GM19193 (cell line): ENCODE measurements around the gene ATP9B.

Source experiments
- POLR2A ChIP-seq: IDR thresholded peaks from 4 replicates; pipeline ENCODE4 v1.6.1; 2011; ENCODE audit not compliant: insufficient read depth, insufficient read length; ENCODE audit errors: extremely low read depth

Gene ATP9B

DNA sequence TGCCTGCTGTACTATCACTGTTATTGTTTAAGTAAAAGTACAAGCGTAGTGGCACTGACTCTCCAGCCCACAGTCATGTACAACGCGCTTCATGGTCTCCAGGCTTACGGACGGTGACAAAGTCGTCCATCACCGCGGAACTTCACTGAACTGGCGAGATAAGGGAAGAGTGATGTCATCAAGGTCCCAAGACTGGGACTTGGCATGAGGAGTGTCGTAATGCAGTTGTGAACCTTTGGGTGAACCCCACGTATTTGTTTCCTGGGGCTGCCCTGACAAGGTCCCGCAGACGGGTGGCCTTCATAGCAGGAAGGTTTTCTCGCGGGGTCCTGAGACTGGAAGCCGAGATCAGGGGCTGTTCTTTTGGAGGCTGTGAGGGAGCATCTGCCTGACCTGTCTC, 343.8 kb downstream of the ATP9B start:
- TF ChIP-seq POLR2A: no peak

DNA sequence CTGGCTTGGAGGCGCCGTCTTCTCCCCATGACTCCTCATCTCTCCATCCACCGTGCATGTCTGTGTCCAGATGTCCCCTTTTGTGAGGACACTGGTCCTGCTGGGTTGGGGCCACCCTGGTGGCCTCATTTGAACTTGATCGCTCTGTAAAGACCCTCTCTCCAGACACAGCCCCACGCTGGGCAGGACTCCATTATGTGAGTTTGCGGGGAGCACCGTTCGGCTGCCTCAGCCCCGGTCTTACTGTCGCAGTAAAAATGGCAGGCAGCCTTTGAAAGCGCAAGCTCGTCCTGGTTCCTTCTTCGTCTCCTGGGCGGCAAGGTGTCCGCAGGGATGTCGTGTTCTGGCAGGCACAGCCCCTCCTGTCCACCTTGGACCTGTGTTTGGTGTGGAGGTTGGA, 344.2 kb downstream of the ATP9B start:
- no peak for TF ChIP-seq POLR2A

DNA sequence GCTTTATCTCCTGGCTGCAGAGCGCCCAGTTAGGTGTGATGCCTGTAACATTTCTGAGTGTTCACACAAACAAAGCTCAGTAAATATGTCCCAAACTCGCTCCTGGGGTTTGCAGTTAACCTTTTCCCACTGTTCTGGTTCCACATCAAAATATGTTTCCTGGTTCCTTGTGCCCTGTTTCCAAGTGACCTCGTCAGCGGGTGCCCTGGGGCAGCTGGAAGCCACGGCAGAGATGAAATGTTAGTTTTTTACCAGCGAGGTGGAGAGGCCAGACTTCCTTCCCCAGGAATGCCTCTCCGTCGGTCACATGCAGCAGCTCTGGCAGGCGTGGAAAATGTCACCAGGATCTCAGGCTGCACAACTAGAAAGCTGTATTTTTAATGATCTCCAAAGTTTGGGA, 344.7 kb downstream of the ATP9B start:
- no peak for TF ChIP-seq POLR2A

DNA sequence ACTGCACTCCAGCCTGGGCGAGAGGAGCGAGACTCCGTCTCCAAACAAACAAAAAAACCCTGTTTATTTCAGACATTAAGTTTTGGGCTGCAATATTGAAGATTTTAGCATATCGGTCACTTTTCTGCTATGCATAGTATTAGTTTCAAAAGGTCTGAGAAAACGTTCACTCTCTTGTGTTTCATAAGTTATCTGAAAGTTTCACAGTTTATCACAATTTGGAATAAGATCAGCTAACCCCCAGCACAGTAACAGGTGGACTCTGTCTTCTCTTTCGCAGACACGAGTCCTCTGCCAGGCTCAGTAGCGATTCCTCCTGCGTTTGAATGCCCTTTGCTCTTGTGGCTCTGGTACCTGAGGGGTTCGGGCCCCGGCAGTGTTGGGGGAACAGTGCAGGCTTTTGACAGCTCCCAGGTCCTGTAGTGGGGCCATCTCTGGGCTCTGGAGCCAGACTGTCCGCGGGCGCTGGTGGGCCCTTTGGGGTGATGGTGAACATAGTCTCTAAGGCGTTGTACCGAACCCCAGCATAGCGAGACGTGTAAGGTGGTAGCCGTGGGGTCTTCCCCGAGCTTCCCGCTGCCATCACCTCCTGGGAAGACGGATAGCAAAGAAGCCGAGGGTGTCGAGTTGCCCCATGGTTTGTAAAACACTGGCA, 347.0 kb downstream of the ATP9B start:
- TF ChIP-seq POLR2A: no peak

DNA sequence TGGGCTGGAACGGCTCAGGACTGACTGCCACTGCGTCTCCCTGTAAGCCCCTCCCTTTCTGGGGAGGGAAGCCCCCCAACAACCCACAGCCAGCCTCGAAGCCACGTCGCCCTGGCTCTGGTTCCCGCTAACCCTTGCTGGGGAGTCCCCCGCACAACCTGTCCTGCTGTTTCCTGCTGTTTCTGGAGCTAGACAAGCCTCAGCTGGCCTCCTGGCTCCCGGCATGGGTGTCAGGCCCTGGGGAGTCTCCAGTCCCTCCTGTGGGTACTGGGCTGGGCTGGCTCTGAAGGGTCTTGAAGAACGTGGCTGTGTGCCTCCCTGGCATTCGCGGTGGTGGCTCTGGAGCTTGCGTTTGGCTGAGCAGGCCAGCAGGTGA, 347.5 kb downstream of the ATP9B start:
- no peak for TF ChIP-seq POLR2A

DNA sequence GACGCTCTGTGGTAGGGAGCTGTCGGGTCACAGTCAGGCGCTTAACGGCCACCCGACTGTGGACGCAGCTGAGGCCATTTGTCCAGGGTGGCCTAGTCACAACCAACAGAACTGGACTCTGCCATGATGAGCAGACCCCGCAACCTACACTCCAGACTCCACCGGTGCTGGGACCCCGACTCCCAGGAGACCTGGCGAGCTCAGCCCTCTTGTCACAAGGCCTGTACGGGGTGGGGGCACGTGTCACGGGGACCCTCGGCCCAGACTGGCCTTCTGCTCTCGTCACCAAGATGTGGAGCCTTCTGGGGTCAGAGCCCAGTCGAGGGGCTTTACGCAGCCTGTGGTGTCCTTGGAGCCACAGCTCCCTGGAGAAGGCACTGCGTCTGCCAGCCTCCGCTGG, 349.0 kb downstream of the ATP9B start:
- TF ChIP-seq POLR2A: no peak

DNA sequence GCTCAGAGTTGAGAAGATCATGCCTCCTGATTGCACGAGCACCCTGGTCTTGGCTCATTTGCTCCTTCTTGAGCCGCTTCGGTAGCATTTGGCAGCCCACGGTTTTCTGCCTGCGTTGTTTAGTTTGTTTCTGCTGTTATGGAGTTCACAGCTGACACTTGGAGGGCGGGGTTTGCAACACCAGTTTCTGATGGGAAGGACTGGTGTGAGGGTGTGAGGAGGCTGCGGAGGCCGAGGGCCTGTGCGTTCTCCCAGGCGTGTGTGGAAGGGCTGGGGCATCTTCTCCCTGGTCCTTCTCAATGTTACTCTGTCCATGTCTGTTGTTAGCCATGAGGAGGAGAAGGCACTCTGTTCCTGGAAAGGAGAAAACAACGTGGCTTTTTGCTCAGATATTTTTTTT, 349.4 kb downstream of the ATP9B start:
- no peak for TF ChIP-seq POLR2A

DNA sequence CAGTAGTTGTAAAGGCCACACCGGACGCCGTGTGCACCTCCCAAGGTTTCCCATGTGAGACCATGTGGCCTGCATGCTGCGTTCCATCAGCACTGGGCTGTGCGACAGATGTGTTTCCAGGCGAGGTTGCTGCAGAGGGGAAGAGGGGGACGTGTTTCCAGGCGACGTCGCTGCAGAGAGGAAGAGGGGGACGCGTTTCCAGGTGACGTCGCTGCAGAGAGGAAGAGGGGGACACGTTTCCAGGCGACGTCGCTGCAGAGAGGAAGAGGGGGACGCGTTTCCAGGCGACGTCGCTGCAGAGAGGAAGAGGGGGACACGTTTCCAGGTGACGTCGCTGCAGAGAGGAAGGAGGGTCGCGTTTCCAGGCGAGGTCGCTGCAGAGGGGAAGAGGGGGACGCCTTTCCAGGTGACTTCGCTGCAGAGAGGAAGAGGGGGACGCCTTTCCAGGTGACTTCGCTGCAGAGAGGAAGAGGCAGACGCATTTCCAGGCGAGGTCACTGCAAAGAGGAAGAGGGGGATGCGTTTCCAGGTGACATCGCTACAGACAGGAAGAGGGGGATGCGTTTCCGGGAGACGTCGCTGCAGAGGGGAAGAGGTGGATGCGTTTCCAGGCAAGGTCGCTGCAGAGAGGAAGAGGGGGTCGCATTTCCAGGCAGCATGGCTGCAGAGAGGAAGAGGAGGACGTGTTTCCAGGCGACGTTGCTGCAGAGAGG, 351.0 kb downstream of the ATP9B start:
- TF ChIP-seq POLR2A: no peak

DNA sequence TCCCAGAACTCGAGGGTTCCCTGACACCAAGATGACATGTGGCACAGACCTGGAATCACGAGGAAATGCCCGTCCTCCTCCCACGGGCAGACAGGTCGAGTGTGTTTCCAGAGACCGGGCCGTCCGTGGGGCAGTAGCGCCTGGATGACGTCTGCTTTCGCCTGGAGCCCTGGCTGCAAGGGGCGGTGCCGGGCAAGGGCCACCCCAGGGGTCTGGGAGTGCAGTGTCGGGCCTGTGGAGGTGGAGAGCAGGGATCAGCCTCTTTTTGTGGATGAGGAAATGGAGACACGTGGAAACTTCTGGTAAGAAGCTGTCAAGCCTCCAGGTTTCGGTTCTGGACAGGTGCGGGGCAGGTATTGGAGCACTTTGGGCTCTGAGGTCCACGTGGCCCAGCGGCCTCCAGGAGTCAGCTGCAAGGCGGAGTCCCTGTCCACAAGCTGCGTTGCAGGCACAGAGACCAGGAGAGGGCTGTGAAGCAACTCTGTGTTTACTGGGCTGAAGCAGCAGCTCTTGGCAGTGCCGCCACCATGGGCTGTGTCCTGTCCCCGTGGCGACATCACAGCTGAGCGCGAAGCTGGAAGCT, 352.2 kb downstream of the ATP9B start:
- no peak for TF ChIP-seq POLR2A

DNA sequence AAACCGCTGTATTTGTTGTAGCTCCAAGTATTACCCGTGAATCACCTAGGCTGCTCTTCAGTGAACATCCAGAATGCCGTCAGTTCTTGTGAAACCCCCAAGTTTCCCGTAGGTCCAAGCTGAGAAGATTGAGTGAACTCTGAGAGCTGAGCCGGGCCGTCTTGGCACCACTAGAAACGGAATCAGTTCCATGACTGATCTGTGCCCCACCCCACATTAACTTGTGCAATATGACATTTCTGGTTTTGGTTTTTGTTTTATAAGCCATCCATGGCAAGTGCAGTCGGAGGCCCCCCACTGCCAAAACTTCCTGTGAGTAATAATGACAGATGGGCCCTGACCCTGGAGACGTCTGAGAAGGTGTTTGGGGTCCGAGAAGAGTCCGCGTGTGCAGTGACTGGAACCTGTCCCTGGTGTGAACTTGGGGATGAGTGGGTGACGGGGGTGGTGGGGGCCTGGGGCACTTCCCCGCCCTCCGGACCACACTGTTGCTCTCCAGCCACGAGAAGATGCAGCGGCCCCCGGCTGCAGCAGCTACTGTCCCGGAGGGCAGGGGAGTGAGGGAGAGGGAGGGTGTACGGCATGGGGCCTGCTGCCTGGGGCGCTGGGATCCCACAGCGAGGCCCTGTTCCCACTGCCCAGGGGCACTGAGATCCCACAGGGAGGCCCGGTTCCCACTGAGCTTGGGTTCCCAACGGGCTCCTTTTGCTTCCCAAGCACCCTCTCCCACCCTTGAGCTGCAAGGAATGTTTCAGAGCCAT, 353.0 kb downstream of the ATP9B start:
- no peak for TF ChIP-seq POLR2A

DNA sequence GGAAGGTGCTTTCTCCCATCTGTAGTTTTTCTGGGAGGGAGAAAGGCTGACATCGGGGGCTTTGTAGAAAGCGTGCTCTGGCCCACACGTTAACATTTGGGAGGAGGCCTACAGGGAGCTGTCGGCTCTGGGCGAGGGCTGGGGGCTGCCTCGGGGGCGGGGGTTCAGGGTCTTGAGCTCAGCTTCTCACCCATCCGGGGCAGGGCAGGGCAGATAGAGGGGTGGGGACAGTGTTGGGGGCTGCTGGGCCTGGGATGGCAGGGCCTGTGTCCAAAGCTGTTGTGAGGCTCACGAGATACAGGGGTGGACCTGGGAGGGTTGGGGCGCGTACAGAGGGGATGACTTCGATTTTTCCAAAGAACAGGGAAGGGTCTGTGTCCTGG, 353.6 kb downstream of the ATP9B start:
- no peak for TF ChIP-seq POLR2A

DNA sequence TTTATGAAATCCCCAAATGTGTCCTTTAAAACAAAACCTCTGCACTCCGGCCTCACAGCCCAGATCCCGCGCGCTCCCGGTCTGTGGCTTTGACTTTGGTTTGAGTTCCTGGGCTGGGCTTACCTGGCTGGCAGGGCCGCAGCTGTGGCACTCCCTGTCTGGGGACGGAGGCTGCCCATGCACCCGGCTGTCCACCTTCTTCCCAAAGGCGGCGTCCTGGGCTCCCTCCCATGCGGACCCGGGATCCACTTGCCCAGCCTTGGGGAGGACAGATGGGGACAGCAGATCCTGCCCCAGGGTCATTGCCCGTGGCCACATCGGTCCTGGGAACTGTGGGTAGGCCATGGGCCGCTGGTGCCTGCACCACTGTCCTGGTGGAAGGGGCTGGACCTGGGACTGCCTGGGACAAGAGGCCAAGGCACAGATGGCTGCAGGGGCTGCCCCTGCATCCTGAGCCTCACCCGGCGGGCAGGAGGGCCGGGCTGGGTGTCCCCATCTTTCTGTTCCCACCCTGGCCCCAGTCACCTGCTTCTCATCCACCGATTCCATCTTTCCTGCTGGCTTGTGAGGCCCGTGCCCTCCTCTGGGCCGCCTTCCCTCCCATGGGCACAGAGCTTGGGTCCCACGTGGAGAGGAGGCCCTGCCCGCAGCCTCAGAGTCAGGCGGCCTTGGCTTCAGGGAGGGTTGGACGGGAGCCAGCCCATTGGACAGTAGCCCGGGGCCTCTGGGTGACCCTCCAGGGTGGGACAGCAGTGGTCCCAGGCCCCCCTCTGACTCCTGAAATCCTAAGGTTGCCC, 354.2 kb downstream of the ATP9B start:
- TF ChIP-seq POLR2A: no peak

DNA sequence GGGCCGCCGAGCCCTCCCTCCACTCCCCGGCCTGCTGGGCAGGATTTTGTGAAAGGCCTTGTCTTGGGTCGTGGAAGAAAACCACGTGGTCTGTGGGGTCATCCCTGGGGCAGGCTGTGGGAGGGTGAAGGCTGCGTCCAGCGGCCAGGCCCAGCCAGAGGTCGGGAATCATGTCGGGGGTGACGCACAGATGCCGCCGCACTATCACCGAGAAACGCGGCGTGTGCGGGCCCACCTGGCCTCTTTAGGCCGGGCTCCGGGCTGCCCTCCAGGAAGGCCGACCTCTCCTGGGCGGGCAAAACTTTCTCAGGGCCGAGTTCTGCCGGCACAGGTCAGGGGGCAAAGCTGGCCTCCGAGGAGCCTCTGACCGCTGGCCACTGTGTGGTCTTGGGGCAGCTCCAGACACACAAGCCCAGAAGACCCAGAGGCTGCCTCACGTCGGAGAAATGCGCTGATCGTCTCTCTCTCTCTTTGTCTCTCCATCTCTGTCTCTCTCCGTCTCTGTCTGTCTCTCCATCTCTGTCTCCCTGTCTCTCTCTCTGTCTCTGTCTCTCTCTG, 354.9 kb downstream of the ATP9B start:
- no peak for TF ChIP-seq POLR2A

DNA sequence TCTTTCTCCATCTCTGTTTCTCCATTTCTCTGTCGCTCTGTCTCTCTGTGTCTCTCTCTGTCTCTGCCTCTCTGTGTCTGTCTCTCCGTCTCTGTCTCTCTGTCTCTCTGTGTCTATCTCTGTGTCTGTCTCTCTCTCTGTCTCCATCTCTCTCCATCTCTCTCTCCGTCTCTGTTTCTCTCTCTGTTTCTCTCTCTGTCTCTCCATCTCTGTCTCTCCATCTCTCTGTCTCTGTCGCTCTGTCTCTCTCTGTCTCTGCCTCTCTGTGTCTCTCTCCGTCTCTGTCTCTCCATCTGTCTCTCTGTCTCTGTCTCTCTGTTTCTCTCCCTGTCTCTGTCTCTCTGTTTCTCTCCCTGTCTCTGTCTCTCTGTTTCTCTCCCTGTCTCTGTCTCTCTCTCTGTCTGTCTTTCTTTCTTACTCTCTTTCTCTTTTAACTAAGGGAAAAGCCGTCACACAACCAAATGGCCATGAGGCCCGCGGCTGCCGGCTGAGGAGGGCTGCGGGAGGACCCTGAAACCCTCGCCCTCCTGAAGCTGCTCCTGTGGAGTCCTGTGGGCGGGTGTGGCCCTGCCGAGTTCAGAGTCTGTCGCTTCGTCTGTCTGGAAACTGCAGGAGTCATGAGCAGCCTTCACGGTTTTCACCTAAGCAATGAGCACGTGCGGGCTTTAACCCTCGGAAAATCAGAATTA, 355.8 kb downstream of the ATP9B start:
- TF ChIP-seq POLR2A: no peak
